Thymus (tissue), 11 donors: Measurements from ENCODE around the gene KIF17. TPM values are rescaled to one million over a fixed set of nuclear protein-coding genes. Genes with fewer than 3 reads are reported as not detected.
A peak's percentile ranks its signal among the peaks of the same experiment; 100 is the strongest.

ENCODE experiments used
- DNase-seq, 9 donors: peaks; one replicate each; pipeline ENCODE4 v3.0.0-alpha.2; 2013; ENCODE audit warnings: low spot score in 9 of 9, low read depth in 6 of 9, missing footprints in 1 of 9
- H3K27ac ChIP-seq, 2 donors: one replicate each; pipeline ENCODE4 v1.5.1; 2013; ENCODE audit warnings: control low read depth in 1 of 2, low read depth in 1 of 2, low read length in 1 of 2, mild to moderate bottlenecking in 1 of 2, moderate library complexity in 1 of 2
- H3K27me3 ChIP-seq, 2 donors: one replicate each; pipeline ENCODE4 v1.5.1; 2013; ENCODE audit warnings: low read length in 1 of 2; ENCODE audit not compliant: control insufficient read depth in 2 of 2, insufficient read depth in 1 of 2
- H3K36me3 ChIP-seq, 2 donors: one replicate each; pipeline ENCODE4 v1.5.1; 2013; ENCODE audit warnings: low read length in 1 of 2, mild to moderate bottlenecking in 1 of 2, moderate library complexity in 1 of 2; ENCODE audit not compliant: control insufficient read depth in 2 of 2, insufficient read depth in 2 of 2
- H3K4me1 ChIP-seq, 2 donors: one replicate each; pipeline ENCODE4 v1.5.1; 2013; ENCODE audit warnings: low read length in 2 of 2; ENCODE audit not compliant: control insufficient read depth in 2 of 2, insufficient read depth in 2 of 2
- H3K4me3 ChIP-seq, 2 donors: one replicate each; pipeline ENCODE4 v1.5.1; 2013; ENCODE audit warnings: low read length in 2 of 2, control low read depth in 1 of 2, mild to moderate bottlenecking in 1 of 2
- H3K9me3 ChIP-seq, 2 donors: one replicate each; pipeline ENCODE4 v1.5.1; 2013; ENCODE audit warnings: low read length in 1 of 2, mild to moderate bottlenecking in 1 of 2; ENCODE audit not compliant: control insufficient read depth in 2 of 2, insufficient read depth in 1 of 2
- WGBS: extraction: QIAGEN DNeasy Blood & Tissue Kit; methylation state at CpG from one replicate; pipeline ENCODE4 v1.1.7; 2013; 5-methylcytosine and 5-hydroxymethylcytosine counted together
- polyA plus RNA-seq: library from polyadenylated mRNA; stranded (reverse); fragments of 200-250 nt; gene quantifications from one replicate; pipeline ENCODE4 v1.2.3, GENCODE V29; 2013
- total RNA-seq: library from RNA; stranded (reverse); fragments of 120-200 nt; gene quantifications from one replicate; pipeline ENCODE4 v1.2.4, GENCODE V29; 2013
- donor health status: healthy.

Gene KIF17
- total and polyA plus RNA-seq, 2 donors, result 0.85 to 1.0 TPM

GRCh38 chr1:20735581-20736111, 17.8 kb upstream of the KIF17 start:
- Histone ChIP-seq H3K9me3 (peaks cover 0 to 6% of the 10 kb centered on the region in 2 donors), H3K27ac (no peak overlapping the region), H3K4me3 (no peak overlapping the region), H3K27me3 (peaks cover 19 to 32% of the 10 kb centered on the region in 2 donors), H3K36me3 (peaks cover 25 to 29% of the 10 kb centered on the region in 2 donors), H3K4me1 (peaks cover 10 to 16% of the 10 kb centered on the region in 2 donors)
- DNase-seq, result peak in 1 of 9 donors; percentile 26
- WGBS, result 95% methylated on average over 7 of the region's 7 CpGs

GRCh38 chr1:20733360-20733975, 15.7 kb upstream of the KIF17 start:
- 32% methylated on average over 7 of the region's 7 CpGs for WGBS
- DNase-seq, result no peak
- Histone ChIP-seq H3K27me3 (peaks cover 32 to 54% of the 10 kb centered on the region in 2 donors), H3K4me1 (peaks cover 10 to 21% of the 10 kb centered on the region in 2 donors), H3K36me3 (peaks cover 11 to 21% of the 10 kb centered on the region in 2 donors), H3K27ac (no peak overlapping the region), H3K9me3 (peaks cover 0 to 6% of the 10 kb centered on the region in 2 donors), H3K4me3 (no peak overlapping the region)

- H3K4me1 ChIP-seq, result peaks cover 10 to 21% of the 10 kb centered on the region in 2 donors
- peak in 3 of 9 donors; percentile 23 to 68 (median 50) for DNase-seq
- H3K36me3 ChIP-seq, result peaks cover 4 to 16% of the 10 kb centered on the region in 2 donors
- H3K4me3 ChIP-seq, result peak within 1 kb of the TSS; percentile 32 to 51
- H3K9me3 ChIP-seq, result peaks cover 0 to 6% of the 10 kb centered on the region in 2 donors
- WGBS, result 1% methylated on average over 38 of the region's 38 CpGs
- peak within 1 kb of the TSS in 1 of 2 donors; percentile 3 for H3K27ac ChIP-seq
- H3K27me3 ChIP-seq, result peaks cover 34 to 61% of the 10 kb centered on the region in 2 donors
Measured at GRCh38 chr1:20732588-20733359, 15.0 kb upstream of the KIF17 start, which contains the start of gene SH2D5. Gene SH2D5, minus strand, starts transcription at chr1:20732703. Its CDS starts 4,659 bp downstream, at chr1:20728044.

GRCh38 chr1:20732071-20732587, 14.3 kb upstream of the KIF17 start:
- peaks cover 0 to 6% of the 10 kb centered on the region in 2 donors for H3K9me3 ChIP-seq
- DNase-seq, result peak in 6 of 9 donors; percentile 34 to 71 (median 54)
- WGBS, result under 1% methylated on average over 55 of the region's 55 CpGs
- peak overlapping the region; percentile 32 to 51 for H3K4me3 ChIP-seq
- peak overlapping the region in 1 of 2 donors; percentile 3 for H3K27ac ChIP-seq
- H3K36me3 ChIP-seq, result peaks cover 0 to 9% of the 10 kb centered on the region in 2 donors
- H3K4me1 ChIP-seq, result peaks cover 10 to 21% of the 10 kb centered on the region in 2 donors
- H3K27me3 ChIP-seq, result peaks cover 34 to 67% of the 10 kb centered on the region in 2 donors

- 19% methylated on average over 62 of the region's 62 CpGs for WGBS
- no peak overlapping the region for H3K27ac ChIP-seq
- H3K9me3 ChIP-seq, result peaks cover 0 to 6% of the 10 kb centered on the region in 2 donors
- DNase-seq, result peak in 1 of 9 donors; percentile 15
- H3K4me1 ChIP-seq, result peaks cover 10 to 21% of the 10 kb centered on the region in 2 donors
- H3K4me3 ChIP-seq, result peak overlapping the region in 1 of 2 donors; percentile 51
- H3K27me3 ChIP-seq, result peaks cover 34 to 69% of the 10 kb centered on the region in 2 donors
- H3K36me3 ChIP-seq, result peaks cover 0 to 6% of the 10 kb centered on the region in 2 donors
Measured at GRCh38 chr1:20731057-20731991, 13.5 kb upstream of the KIF17 start.

GRCh38 chr1:20730690-20731056, 12.9 kb upstream of the KIF17 start:
- Histone ChIP-seq H3K4me3 (no peak overlapping the region), H3K4me1 (peaks cover 10 to 21% of the 10 kb centered on the region in 2 donors), H3K9me3 (peaks cover 0 to 6% of the 10 kb centered on the region in 2 donors), H3K36me3 (peaks cover 0 to 3% of the 10 kb centered on the region in 2 donors), H3K27ac (no peak overlapping the region), H3K27me3 (peaks cover 34 to 72% of the 10 kb centered on the region in 2 donors)
- DNase-seq, result no peak
- 69% methylated on average over 4 of the region's 4 CpGs for WGBS

- Histone ChIP-seq H3K27ac (no peak overlapping the region), H3K4me1 (peaks cover 10 to 21% of the 10 kb centered on the region in 2 donors), H3K27me3 (peaks cover 34 to 72% of the 10 kb centered on the region in 2 donors), H3K4me3 (no peak overlapping the region), H3K9me3 (peaks cover 0 to 6% of the 10 kb centered on the region in 2 donors), H3K36me3 (no peaks in the 10 kb centered on the region)
- 23% methylated on average over 19 of the region's 19 CpGs for WGBS
- DNase-seq, result no peak
Measured at GRCh38 chr1:20729990-20730689, 12.3 kb upstream of the KIF17 start.
